GM21423 (cell line): ENCODE results near the gene ZNF569.
A peak's percentile ranks its signal among the peaks of the same experiment; 100 is the strongest.
"Not testable (repeated sequence)": the region's sequence is repeated elsewhere in the genome, so short reads cannot be mapped to it uniquely, and the experiment has no call there.

Source experiments
- ATAC-seq: cut with Tn5 transposase; IDR thresholded peaks from one replicate; pipeline ENCODE4 v1.9.1; 2021; ENCODE audit warnings: mild to moderate bottlenecking, moderate library complexity; ENCODE audit not compliant: unreplicated experiment

ZNF569 gene

DNA sequence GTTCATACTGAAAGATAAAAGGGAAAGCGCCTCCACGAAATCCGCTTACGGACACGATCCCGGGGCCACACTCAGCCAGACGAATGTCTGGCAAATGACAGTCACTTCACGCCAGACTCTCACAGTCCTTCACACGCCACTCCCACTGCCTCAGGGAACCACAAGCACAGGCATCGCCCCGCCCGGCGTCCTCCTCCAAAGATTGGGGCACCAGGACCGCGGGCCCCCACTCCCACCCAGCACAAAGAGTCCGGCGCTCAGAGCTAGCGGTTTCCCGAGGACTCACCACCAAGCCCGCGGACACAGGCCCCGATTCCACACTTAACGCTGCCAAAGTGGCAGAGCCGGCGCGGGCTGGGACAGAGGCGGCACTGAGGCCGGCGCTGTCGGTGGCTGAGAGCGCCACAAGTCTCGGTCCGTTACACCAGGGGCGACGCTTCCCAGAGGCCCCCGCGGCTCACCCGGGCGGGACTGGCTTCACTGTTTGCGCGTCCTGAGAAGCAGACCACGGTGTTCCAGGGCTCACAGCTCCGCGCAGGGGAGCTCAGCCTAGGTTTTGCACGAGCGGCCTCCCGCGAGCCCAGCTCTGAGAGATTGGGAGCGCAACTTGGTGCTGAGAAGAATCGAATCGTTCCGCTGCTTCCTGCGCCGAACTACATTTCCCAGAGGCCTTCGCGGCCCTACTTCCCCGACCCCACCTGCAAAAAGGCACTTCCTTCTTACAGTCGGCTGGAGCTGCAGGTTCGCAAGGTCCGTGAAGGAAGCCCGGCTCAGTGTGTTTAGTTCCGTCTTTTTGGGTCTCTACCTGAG, at the start of gene ZNF569:
Gene ZNF569 (minus strand): TSS at position 647 of the 810 bp plus-strand sequence. CDS start 22,523 bp downstream, outside the sequence.
- ATAC-seq, result peak; percentile 65

DNA sequence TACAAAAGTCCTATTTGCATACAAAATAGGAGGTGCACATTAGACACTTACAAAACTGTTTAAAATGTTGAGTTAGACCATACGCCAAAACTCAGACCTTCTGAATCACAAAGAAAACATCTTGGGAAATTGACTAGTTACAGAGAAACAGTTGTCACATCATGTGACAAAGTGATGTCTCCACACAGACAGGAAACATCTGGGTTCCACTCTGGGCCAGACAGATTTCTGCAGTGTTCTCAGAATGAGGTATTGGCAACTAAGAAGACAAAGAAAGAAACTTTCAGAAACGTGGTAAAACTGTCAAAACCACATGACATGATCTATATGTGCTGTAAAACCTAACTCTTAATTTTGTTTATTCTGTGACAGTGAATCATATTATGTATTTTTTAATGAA, 46.2 kb upstream of the ZNF569 start:
- no peak for ATAC-seq

DNA sequence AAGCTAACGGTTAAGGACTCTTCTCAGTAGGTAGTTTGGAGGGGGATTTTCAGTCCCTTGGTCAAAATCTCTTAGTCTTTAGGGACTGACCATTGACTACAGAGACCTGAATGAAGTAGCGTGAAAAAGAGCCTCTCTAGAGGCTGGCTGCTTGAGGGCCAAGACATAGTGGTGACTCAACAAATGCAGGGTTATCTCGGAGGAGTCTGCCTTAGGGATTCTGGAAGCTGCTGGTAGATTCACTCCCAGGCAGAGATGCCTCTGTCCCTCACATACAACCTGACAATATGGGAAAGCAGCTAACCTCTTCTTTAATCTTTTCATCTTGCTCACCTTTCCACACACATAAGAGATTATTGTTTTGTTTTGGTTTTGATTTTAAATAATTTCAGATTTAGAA, 44.6 kb upstream of the ZNF569 start:
- no peak for ATAC-seq

DNA sequence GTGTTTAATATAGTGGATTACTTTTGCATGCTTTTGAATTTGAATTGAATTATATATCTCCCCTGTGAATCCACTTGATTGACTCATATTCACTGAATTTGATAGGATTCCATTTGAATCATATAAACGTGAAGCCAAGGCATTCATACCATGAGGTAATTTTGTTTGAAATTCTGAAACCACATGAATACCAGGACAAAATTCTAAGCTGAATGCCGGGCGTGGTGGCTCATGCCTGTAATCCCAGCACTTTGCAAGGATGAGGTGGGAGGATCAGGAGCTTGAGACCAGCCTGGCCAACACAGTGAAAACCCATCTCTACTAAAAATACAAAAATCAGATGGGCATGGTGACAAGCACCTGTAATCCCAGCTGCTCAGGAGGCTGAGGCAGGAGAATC, 43.9 kb upstream of the ZNF569 start:
- ATAC-seq, result no peak

DNA sequence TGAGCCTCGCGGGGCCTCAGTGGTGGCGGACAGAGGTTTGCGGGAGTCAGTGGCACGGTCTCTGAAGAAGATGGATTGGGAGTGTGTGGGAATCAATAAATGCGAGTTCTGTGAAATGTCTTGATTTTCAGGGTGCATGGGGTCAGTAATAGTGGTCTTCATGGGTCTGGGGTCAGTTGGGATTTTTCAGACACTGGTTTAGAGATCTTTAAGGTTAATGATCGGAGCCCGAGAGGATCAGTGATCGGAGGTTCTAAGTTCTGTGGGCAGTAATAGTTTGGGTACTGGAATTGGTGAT, 39.9 kb upstream of the ZNF569 start:
- ATAC-seq, result no peak

DNA sequence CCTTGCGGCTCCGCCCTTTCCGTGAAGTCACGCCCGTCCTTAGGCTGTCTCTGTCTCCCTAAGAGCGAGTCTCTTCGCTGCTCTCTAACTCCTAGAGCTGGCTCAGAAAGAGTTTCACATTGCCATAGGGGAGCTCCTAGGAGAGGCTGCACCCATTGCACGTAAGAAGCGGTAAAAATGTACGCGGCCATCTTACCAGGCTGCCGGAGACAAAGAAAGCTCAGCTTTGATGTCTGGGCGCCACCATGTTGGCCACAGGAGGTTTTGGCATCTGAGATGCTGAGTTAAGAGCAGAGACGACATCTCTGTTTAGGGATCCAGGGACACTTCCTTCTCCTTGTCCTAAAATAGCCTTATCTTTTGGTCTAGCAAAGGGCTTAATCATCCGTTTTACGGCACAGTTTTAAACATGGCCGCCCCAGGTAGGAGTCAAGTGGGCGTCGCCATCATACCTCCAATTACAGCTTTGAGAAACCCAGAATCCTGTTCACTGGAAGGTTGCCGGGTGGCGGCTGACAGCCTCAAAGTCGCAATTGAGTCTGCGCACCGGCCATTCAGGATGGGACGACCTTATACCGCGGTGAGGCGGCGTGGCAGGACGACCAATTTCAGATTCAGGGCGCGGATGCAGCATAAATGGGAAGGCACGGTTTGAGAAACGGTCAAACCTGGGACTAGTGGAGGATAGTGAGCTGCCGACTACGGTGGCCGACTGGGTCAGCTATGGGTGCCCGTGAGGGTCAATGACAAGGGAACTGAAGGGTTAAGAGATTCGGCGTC, 39.3 kb upstream of the ZNF569 start, which contains the start of gene ZNF793:
Gene ZNF793 (plus strand): TSS at position 553 of the 780 bp plus-strand sequence. CDS start 16,501 bp downstream, outside the sequence.
- ATAC-seq, result peak; percentile 64

DNA sequence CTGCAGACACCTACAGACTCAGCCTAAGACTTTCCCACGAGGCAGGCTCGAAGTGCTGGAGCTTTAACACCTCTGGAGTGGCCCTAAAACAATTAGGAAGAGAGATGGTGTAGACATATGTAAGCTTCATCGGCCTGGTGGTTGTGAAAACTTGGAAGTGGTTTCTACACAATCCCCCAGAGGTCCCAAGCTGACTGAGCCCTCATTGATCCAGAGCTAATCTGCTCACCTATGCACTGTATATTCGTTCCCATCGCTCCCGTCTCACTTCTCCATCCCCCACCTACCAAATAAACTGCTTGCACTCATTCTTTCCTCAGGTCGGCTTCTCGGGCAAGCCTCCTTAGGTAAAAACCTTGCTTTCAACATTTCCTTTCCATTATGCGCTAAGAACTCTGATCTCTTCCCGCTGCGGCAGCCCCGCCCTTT, 38.7 kb upstream of the ZNF569 start:
- ATAC-seq, result no peak

DNA sequence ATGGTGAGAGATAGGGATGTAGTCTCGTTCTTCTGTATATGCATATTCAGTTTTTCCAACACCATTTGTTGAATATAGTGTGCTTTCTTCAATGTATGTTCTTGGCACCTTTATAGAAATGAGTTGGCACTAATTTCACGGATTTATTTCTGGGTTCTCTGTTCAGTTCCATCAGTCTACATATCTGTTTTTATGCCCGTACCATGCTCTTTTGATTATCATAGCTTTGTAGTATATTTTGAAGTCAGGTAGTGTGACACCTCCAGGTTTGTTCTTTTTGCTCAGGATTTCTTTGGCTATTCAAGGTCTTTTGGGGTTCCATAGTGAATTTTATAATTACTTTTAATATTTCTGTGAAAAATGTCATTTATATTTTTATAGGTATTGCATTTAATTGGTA, 25.0 kb upstream of the ZNF569 start:
- ATAC-seq, result no peak

DNA sequence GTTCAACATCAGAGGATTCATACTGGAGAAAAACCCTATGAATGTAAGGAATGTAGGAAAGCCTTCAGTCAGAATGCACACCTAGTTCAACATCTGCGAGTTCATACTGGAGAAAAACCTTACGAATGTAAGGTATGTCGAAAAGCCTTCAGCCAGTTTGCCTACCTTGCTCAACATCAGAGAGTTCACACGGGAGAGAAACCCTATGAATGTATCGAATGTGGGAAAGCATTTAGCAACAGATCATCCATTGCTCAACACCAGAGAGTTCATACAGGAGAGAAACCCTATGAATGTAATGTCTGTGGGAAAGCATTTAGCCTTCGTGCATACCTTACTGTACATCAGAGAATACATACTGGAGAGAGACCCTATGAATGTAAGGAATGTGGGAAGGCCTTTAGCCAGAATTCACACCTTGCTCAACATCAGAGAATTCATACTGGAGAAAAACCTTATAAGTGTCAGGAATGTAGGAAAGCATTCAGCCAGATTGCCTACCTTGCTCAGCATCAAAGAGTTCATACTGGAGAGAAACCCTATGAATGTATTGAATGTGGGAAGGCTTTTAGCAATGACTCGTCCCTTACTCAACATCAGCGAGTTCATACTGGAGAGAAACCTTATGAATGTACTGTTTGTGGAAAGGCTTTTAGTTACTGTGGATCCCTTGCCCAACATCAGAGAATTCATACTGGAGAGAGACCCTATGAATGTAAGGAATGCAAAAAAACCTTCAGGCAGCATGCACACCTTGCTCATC, 17.3 kb upstream of the ZNF569 start:
- ATAC-seq, result no peak

DNA sequence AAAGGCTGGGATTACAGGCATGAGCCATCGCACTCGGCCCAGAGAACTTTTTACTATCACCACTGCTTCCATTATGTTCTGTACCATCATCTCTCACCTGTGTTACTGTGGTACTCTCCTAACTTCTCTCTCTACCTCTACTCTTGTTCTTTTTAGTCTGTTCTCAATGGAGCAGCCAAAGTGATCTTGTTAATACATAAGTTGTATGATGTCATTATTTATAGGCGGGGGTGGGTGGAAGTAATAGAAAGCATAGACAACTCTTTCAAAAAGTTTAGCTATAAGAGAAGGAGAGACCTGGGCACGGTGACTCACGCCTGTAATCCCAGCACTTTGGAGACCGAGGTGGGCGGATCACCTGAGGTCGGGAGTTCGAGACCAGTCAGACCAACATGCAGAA, 4.9 kb upstream of the ZNF569 start:
- no peak for ATAC-seq

DNA sequence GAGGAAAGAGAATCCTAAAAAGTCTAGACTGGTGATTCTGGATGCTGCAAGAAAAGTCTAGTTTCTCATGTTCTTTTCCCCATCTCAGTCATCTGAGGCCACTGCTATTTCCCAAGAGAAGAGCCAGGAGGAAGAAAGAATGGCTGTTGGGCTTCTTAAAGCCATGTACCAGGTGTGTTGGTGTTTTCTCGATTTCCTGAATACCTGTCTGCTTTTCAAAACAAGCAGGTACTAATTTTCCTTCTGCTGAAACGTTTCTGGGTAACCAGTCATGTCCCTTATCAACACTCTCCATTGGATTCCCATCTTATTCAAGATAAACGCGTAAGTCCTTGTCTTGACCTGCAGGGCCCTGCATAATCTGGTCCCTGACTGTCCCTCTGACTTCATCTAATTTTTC, 3.0 kb upstream of the ZNF569 start:
- no peak for ATAC-seq

DNA sequence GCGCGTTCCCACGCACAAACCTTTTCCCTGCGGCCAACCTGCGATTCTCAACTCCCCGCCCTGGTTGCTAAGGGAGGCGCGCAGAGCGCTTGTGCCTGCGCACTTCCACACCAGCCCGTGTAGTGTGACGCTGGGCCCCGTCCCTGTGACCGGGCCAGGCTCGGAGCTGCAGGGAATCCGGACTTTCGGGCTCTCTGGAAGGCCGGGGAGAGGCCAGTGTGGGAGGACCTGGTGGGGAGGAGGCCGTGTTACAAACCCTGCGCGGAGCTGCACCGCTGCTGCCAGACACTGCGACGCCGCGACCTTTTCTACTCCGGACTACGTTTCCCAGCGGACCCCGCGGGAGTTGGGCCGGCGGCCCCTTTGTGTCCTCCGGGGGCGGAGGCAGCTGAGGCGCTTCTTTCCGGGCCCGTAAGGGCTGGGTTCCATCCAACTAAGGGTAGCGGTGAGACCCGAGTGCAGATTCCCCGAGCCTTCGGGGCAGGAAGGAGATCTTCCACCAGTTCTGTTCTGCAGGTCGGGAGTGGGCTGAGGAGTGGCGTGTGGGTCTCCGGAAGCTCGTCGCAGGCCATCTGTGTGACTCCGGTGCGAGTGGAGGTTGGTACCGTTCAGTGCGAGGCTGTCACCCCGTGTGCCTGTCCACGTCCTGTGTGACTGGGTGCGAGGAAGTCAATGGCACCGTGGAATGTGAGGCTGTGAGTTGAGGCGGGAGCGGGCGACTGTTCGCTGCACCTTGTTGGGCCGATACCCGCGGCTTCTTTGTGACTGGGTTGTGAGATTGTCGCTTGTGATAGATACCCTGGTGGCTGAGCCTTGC, 1.9 kb upstream of the ZNF569 start, which contains the start of gene ZNF570:
Gene ZNF570 (plus strand): TSS at position 396 of the 817 bp plus-strand sequence. CDS start 999 bp downstream, outside the sequence.
- peak; percentile 51 for ATAC-seq

DNA sequence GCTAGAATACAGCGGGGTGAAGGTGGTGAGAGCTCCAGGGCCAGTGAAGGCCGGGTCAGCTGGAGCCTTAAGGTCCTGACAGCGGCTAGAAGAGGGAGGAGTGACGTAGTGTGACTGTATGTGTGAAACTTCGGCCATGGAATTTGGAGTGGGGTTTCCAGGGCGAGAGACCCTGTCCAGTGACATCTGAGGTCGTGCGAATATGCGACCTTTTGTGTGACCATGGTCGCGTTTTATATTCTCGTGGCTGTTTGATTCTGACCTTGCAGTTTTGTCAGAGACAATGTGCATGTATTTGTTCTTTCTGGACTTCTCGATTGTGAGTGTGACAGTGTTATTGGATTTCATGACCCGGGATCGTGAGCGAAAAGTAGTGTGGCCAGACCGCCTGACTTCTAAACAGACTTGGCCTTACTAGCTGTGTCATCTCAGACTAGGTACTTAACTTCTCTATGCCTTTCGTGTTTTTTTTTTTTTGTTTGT, 405 bp upstream of the ZNF569 start:
- no peak for ATAC-seq

DNA sequence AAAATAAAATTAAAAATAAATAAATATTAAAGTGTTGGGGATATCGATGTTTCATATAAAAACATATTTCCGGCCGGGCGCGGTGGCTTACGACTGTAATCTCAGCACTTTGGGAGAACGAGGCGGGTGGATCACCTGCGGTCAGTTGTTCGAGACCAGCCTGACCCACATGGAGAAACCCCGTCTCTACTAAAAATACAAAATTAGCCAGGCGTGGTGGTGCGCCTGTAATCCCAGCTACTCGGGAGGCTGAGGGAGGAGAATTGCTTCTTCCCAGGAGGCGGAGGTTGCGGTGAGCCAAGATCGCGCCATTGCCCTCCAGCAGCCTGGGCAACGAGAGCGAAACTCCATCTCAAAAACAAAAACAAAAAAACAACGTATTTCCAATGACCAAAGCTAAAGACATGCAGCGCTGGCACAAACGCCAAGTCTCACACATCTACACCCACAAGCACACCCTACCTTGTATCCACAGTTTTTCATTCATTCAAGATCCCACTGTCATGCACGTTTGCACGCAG, 907 bp downstream of the ZNF569 start:
- no peak for ATAC-seq

DNA sequence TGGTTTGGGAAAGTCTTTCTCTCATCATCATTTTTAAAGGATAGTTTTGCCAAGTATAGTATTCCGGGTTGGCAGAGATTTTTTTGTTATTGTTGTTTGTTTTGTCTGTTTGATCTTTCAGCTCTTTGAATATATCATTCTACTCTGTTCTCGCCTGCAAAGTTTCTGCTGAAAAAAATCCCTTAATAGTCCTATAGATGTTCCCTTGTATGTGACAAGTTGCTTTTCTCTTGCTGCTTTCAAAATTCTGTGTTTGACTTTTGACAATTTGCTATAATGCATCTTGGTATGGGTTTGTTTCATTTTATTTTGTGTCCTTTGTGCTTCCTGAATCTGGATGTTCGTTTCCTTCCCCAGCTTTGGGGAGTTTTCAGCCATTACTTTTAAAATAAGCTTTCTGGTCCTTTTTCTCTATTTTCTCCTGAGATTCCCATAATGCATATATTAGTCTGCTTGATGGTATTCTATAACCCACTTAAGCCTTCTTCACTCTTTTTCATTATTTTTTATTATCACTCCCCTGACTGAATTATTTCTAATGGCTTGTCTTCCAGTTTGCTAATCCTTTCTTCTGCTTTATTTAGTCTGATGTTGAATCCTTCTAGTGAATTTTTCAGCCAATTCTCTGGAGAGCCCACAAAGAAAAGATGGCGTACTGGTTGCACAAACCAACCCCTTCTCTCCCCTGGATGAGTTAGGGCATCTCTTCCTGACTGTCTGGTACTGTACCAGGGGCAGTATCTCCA, 14.6 kb downstream of the ZNF569 start:
- ATAC-seq, result no peak

DNA sequence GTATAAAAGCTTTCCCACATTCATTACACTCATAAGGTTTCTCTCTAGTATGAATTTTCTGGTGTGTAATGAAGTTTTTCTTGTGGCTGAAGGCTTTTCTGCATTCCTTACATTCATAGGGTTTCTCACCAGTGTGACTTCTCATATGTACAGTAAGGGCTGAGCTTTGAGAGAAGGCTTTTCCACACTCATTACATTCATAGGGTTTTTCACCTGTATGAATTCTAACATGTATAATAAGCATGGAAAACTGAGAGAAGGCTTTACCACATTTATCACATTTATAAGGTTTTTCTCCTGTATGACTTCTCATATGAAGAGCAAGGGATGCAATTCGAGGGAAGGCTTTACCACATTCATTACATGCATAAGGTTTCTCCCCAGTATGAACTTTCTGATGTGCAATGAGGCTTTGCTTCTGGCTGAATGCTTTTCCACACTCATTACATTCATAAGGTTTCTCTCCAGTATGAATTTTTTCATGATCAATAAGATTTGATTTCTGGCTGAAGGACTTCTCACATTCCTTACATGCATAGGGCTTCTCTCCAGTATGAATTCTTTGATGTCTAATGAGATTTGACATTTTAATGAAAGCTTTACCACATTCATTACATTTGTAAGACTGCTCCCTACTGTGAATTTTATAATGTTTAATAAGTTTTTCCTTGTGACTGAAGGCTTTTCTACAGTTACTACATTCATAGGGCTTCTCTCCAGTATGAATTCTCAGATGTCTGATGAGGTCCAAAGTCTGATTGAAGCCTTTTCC, 53.7 kb downstream of the ZNF569 start:
- ATAC-seq, result no peak

DNA sequence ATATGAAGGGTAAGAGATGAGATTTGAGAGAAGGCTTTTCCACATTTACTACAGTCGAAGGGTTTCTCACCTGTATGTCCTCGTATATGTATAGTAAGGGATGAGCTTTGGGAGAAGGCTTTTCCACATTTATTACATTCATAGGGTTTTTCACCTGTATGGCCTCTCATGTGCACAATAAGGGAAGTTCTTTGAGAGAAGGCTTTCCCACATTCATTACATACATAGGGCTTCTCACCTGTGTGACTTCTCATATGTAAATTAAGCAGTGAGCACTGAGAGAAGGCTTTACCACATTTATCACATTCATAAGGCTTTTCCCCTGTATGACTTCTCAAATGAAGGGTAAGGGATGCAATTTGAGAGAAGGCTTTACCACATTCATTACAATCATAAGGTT, 54.5 kb downstream of the ZNF569 start:
- ATAC-seq, result no peak

DNA sequence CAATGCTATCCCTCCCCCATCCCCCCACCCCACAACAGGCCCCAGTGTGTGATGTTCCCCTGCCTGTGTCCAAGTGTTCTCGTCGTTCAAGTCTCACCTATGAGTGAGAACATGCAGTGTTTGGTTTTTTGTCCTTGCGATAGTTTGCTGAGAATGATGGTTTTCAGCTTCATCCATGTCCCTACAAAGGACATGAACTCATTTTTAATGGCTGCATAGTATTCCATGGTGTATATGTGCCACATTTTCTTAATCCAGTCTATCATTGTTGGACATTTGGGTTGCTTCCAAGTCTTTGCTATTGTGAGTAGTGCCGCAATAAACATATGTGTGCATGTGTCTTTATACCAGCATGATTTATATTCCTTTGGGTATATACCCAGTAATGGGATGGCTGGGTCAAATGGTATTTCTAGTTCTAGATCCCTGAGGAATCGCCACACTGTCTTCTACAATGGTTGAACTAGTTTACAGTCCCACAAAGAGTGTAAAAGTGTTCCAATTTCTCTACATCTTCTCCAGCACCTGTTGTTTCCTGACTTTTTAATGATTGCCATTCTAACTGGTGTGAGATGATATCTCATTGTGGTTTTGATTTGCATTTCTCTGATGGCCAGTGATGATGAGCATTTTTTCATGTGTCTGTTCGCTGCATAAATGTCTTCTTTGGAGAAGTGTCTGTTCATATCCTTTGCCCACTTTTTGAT, 61.0 kb downstream of the ZNF569 start:
- not testable (repeated sequence) for ATAC-seq
